Measurements from ENCODE around the gene C2orf74.
"Not testable (repeated sequence)": the region's sequence is repeated elsewhere in the genome, so short reads cannot be mapped to it uniquely, and the experiment has no call there.

C2orf74 gene

GRCh38 chr2:61161888-61162287, at the start of gene C2orf74:
TSS of gene C2orf74 (plus strand) at chr2:61162188. CDS start at chr2:61162515, 327 bp downstream.
- no peak for DNase-seq

GRCh38 chr2:61114147-61114546, 47.8 kb upstream of the C2orf74 start:
- peak in 1 of 2 experiments; percentile 34 for DNase-seq

- DNase-seq = no peak
Measured at GRCh38 chr2:61116302-61116701, 45.7 kb upstream of the C2orf74 start.

GRCh38 chr2:61117534-61117933, 44.5 kb upstream of the C2orf74 start:
- DNase-seq = no peak

GRCh38 chr2:61125123-61125710, 36.8 kb upstream of the C2orf74 start:
- DNase-seq = no peak

DNA sequence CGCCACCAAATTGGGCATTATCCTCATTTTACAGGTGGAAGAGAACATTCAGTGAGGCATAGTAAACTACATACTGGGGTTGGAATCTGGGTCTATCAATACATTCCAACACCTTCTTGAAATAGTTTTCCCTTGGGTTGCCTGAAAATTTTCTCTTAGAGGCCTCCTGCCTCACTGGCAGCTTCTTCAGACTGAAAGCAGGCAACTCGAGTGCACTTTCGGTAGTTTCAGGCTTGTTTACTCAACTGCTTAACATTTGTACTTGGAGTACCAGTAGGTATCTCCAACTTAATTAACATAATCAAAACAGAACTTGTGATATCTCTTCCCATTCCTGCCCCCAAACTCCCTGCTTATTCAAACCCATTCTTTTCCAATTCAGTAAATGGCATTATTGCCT, 36.2 kb upstream of the C2orf74 start:
- DNase-seq = peak in 1 of 2 experiments; percentile 11

DNA sequence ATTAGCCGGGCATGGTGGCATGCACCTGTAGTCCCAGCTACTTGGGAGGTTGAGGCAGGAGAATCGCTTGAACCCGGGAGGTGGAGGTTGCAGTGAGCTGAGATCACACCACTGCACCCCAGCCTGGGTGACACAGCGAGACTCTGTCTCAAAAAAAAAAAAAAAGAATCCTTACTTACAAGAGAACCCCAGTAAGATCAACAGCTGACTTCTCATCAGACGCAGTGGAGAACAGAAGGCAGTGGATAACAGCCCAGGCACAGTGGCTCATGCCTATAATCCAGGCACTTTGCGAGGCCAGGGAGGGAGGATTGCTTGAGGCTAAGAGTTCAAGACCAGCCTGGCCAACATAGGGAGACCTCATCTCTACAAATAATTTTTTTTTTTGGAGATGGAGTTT, 33.9 kb upstream of the C2orf74 start:
- not testable (repeated sequence) for DNase-seq

DNA sequence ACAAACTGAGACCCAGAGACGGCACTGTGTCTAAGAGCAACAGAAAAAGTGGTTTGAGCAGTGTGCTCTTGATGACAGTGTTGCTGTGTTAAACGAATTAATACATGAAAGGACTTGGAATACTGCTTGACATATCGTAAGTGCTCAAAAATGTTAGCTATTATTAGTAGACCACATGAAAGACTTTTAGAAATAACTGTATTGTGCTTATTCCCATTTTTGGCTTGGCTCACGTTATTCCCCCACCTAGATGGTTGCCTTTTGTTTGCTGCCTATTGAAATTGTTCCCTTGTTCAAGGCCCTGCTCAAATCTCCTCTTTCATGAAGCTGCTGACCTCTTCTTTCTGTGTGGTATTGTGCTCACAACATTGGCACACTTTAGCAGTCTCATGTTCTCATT, 27.8 kb upstream of the C2orf74 start:
- no peak for DNase-seq

DNA sequence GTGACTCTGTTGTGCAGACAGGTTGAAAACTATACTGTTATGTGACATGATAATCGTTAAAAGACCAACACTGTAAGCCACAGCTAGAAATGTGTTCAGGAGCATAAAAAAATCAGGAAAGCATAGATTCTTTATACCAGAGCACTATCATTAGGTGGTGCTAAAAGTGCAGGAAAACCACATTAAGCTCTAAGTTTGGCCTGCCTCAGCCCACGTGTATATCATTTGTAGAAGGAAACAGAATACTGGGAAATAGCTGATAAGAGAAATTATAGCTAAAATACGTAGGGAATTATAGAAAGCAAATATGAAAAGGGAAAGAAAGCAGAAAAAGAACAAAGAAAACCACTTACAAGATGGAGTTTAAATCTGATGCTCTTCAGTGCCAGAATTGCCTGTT, 26.5 kb upstream of the C2orf74 start:
- no peak for DNase-seq

- no peak for DNase-seq
Measured at GRCh38 chr2:61138859-61139258, 23.1 kb upstream of the C2orf74 start.

- DNase-seq = no peak
Measured at GRCh38 chr2:61141151-61141550, 20.8 kb upstream of the C2orf74 start.

DNA sequence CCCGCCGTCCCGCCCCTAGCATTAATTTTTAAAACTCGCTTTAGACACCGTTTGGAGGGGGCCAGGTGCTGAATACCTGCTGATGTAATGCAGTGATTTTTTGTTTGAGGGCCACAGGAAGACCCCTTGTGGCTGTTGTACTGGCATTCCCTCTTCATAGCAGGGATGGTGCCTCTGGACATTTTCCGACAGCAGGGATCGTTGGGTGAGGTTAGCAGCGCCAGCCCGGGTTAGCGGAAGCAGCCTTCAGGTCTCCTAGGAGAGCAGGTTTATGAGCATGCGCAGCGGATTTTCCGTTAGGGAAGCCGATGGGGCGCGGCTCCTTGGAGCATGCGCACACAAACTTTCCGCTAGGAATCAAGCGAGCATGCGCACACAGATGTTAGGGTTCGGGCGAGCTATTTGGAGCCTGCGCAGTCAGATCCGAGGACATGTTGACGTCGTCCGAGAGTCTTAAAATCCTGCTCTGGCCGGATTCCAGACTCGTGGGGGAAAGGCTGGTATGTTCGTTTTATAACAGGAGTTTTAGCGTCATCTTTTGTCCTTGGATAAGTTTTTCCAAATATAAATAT, 17.2 kb upstream of the C2orf74 start:
- no peak for DNase-seq

DNA sequence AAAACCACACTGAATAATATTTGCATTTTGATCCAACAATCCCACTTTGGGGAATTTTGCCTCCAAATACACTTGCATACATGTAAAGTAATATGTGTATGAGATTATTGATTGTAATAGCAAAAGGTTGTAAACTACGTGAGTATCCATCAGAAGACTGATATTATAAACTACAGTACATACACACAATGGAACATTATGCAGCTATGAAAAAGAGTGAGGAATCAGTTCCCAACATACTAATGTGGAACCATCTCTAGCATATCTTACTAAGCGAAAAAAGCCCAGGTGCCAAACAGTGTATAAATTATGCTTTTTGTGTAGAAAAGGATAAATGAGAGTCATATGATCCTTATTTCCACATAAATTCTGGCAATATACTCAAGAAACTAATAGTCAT, 16.0 kb upstream of the C2orf74 start:
- no peak for DNase-seq

DNA sequence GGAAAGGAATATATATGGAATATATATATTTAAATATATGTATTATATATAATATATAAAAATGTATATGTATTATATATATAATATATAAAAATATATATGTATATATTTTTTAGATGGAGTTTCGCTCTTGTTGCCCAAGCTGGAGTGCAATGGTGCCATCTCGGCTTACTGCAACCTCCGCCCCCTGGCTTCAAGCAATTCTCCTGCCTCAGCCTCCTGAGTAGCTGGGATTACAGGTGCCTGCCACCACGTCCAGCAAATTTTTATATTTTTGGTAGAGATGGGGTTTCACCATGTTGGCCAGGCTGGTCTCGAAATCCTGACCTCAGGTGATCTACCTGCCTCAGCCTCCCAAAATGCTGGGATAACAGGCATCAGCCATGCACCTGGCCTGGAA, 13.9 kb upstream of the C2orf74 start:
- DNase-seq = not testable (repeated sequence)

DNA sequence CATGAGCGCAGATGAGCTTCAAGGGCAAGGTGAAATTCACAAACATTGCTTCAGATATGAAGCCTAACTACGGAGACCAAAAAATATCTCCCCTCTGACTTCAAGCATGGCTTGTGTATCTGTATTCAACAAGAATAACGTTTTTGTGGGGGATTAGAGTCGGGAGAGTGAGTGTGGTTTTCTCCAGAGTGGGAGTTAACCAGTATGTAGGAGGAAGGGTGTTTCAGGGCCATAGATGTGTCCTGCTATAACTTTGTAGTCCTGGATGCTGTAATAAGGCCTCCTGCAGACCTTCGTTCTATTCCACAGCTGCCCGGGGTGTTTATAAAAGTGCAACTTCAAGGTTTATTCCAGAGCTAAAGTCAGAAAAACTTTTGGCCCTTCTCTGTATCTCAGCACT, 12.9 kb upstream of the C2orf74 start:
- DNase-seq = no peak

- no peak for DNase-seq
Measured at GRCh38 chr2:61151436-61151835, 10.6 kb upstream of the C2orf74 start.

DNA sequence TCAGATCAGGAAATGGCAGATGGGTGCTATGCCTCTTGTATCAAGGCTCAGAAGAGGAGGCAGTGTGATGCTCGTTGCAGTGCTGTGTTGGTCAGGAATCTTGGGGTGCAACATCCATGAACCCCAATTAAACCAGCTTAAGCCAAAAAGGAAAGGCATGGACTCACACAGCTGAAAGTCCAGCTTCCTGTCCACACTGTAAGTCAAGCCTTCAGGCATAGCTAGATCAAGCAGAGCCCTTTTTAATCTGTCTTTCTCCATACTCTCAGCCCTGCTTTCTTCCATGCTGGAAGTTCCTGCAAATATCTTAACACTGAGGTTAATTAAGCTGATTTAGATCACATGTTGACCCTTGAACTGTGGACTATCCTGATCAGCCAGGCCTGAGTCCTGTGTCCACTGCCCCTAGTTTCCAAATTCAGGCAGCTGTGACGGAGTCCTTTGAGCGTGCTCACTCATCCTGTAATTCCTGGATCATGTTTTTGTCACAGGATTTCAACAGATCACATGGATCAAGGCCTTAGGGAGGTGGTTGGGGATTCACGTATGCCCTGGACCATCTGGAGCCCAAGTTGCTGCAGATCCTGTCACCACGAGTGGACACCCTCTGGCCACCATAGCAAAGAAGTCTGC, 4.5 kb upstream of the C2orf74 start:
- no peak for DNase-seq

GRCh38 chr2:61158356-61158955, 3.5 kb upstream of the C2orf74 start:
- no peak for DNase-seq

GRCh38 chr2:61162721-61163120, 733 bp downstream of the C2orf74 start:
- no peak for DNase-seq

- not testable (repeated sequence) for DNase-seq
Measured at GRCh38 chr2:61165082-61165481, 3.1 kb downstream of the C2orf74 start.

GRCh38 chr2:61165946-61166345, 4.0 kb downstream of the C2orf74 start:
- DNase-seq = no peak

- no peak for DNase-seq
Measured at GRCh38 chr2:61167579-61167978, 5.6 kb downstream of the C2orf74 start.

- no peak for DNase-seq
Measured at GRCh38 chr2:61172671-61173070, 10.7 kb downstream of the C2orf74 start.

GRCh38 chr2:61173116-61173515, 11.1 kb downstream of the C2orf74 start:
- DNase-seq = no peak

Data from NCI-H187 (cell line).